ENCODE data around the gene SPEM3. TPM values are rescaled to one million over a fixed set of nuclear protein-coding genes. Genes with fewer than 3 reads are reported as not detected.

SPEM3 gene
- polyA plus RNA-seq, 3 donors = not detected

DNA sequence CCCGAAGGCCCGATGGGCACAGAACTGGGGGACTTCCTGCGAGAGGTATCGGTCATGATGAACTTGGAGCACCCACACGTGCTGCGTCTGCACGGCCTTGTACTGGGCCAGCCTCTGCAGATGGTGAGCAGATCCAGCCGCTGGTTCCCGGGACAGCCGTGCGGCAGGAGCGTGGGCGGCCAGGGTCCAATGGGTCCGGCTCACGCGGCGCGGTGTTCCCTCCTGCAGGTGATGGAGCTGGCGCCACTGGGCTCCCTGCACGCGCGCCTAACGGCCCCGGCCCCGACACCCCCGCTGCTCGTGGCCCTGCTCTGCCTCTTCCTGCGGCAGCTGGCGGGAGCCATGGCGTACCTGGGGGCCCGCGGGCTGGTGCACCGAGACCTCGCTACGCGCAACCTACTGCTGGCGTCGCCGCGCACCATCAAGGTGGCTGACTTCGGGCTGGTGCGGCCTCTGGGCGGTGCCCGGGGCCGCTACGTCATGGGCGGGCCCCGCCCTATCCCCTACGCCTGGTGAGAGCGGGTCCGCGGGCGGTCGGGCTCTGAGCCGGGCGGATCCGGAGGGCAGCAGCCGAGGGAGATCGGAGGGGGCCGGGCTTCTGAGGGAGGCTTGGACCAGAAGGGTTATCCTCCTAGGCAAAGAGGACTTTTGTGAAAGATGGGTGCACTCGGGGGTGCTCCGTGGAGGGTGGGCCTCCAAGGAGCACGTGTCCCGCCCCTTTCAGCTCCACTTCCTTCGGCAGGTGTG is 44.7 kb upstream of the SPEM3 start:
- DNase-seq = peak; percentile 37 to 47 (median 43)
- intact Hi-C loops (cut with micrococcal nuclease) = no loop called here
- H3K36me3 Mint-ChIP-seq = peaks cover 23 to 24% of the 10 kb centered on the region in 2 donors
- H3K27me3 ChIP-seq (ENCODE audit: control insufficient read depth in 2 of 2, insufficient read depth in 2 of 2, low read length in 2 of 2) = peaks cover 34 to 59% of the 10 kb centered on the region in 2 donors
- no peaks in the 10 kb centered on the region for H4K20me1 ChIP-seq (ENCODE audit: insufficient read depth, low read length)
- H3K9me3 Mint-ChIP-seq = peaks cover 5 to 17% (median 14%) of the 10 kb centered on the region in 7 donors
- no peaks in the 10 kb centered on the region for H3K9me3 ChIP-seq (replicated peaks in 1 of 2; ENCODE audit: control insufficient read depth in 1 of 2, insufficient read depth in 1 of 2, low read length in 2 of 2)
- H3K4me3 Mint-ChIP-seq = peak overlapping the region; percentile 62 to 76
- peak overlapping the region; percentile 36 for H3K9ac ChIP-seq (ENCODE audit: insufficient read depth, low read length, poor library complexity, severe bottlenecking)
- H3K4me1 ChIP-seq (ENCODE audit: control insufficient read depth in 1 of 2, insufficient read depth in 2 of 2, low read length in 2 of 2) = peaks cover 16 to 23% of the 10 kb centered on the region in 2 donors
- H3K79me2 ChIP-seq (ENCODE audit: insufficient read depth, low read length) = no peaks in the 10 kb centered on the region
- H3K27ac Mint-ChIP-seq = no peak overlapping the region
- 11% methylated on average over 63 of the region's 65 CpGs for WGBS (ENCODE audit: insufficient coverage)
- H3K27ac ChIP-seq (ENCODE audit: low read depth in 1 of 2, low read length in 2 of 2) = no peak overlapping the region
- peak overlapping the region; percentile 82 for H3K4me2 ChIP-seq (replicated peaks; ENCODE audit: extremely low read depth, low read length, poor library complexity, severe bottlenecking)
- peak overlapping the region; percentile 71 for H2AFZ ChIP-seq (ENCODE audit: insufficient read depth, low read depth, low read length, poor library complexity, severe bottlenecking)
- H3K27me3 Mint-ChIP-seq (ENCODE audit: low read depth in 3 of 3) = peaks cover 50 to 65% (median 61%) of the 10 kb centered on the region in 3 donors
- TF ChIP-seq, protein P1, sequence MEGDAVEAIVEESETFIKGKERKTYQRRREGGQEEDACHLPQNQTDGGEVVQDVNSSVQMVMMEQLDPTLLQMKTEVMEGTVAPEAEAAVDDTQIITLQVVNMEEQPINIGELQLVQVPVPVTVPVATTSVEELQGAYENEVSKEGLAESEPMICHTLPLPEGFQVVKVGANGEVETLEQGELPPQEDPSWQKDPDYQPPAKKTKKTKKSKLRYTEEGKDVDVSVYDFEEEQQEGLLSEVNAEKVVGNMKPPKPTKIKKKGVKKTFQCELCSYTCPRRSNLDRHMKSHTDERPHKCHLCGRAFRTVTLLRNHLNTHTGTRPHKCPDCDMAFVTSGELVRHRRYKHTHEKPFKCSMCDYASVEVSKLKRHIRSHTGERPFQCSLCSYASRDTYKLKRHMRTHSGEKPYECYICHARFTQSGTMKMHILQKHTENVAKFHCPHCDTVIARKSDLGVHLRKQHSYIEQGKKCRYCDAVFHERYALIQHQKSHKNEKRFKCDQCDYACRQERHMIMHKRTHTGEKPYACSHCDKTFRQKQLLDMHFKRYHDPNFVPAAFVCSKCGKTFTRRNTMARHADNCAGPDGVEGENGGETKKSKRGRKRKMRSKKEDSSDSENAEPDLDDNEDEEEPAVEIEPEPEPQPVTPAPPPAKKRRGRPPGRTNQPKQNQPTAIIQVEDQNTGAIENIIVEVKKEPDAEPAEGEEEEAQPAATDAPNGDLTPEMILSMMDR (IDR thresholded peaks at IDR 0.05) = no peak
- H3K36me3 ChIP-seq (replicated peaks in 1 of 2; ENCODE audit: control insufficient read depth in 1 of 2, insufficient read depth in 2 of 2, low read length in 2 of 2) = peaks cover 7 to 14% of the 10 kb centered on the region in 2 donors
- peaks cover 18% of the 10 kb centered on the region for H3K4me1 Mint-ChIP-seq
- H3K4me3 ChIP-seq (replicated peaks in 1 of 3; ENCODE audit: low read depth in 2 of 3, low read length in 3 of 3) = peak overlapping the region in 2 of 3 experiments; percentile 8 to 69

DNA sequence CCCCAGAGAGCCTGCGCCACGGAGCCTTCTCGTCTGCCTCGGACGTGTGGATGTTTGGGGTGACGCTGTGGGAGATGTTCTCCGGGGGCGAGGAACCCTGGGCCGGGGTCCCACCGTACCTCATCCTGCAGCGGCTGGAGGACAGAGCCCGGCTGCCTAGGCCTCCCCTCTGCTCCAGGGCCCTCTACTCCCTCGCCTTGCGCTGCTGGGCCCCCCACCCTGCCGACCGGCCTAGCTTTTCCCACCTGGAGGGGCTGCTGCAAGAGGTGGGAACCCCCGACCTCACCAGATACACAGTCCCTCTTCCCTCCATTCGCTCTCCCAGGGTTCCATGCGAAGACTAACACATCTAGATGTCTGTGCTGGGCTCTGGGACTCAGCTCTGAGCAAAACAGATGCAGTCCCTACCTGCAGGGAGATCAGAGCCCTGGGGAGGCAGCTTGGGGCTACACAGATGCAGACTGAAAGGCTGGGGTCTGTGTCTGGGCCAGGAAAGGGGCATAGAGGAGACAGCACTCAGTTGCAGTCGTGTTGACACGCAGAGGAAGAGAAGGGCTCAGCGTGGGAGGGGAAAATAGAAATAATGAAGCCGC is 44.1 kb upstream of the SPEM3 start:
- TF ChIP-seq, protein P1 (IDR thresholded peaks at IDR 0.05) = no peak
- Mint-ChIP-seq H3K27me3 (ENCODE audit: low read depth in 3 of 3) (peaks cover 45 to 59% (median 57%) of the 10 kb centered on the region in 3 donors), H3K4me1 (peaks cover 18% of the 10 kb centered on the region), H3K27ac (peak overlapping the region in 2 of 7 donors; percentile 11 to 69), H3K4me3 (peak overlapping the region; percentile 62 to 76), H3K9me3 (peaks cover 0 to 14% (median 9%) of the 10 kb centered on the region in 7 donors), H3K36me3 (peaks cover 30% of the 10 kb centered on the region in 2 donors)
- Histone ChIP-seq H3K9me3 (replicated peaks in 1 of 2; ENCODE audit: control insufficient read depth in 1 of 2, insufficient read depth in 1 of 2, low read length in 2 of 2) (no peaks in the 10 kb centered on the region), H3K79me2 (ENCODE audit: insufficient read depth, low read length) (no peaks in the 10 kb centered on the region), H3K9ac (ENCODE audit: insufficient read depth, low read length, poor library complexity, severe bottlenecking) (peak overlapping the region; percentile 36), H3K36me3 (replicated peaks in 1 of 2; ENCODE audit: control insufficient read depth in 1 of 2, insufficient read depth in 2 of 2, low read length in 2 of 2) (peaks cover 14 to 20% of the 10 kb centered on the region in 2 donors), H3K4me2 (replicated peaks; ENCODE audit: extremely low read depth, low read length, poor library complexity, severe bottlenecking) (peak overlapping the region; percentile 82), H3K27ac (ENCODE audit: low read depth in 1 of 2, low read length in 2 of 2) (no peak overlapping the region), H2AFZ (ENCODE audit: insufficient read depth, low read depth, low read length, poor library complexity, severe bottlenecking) (peak overlapping the region; percentile 71), H4K20me1 (ENCODE audit: insufficient read depth, low read length) (no peaks in the 10 kb centered on the region), H3K4me3 (replicated peaks in 1 of 3; ENCODE audit: low read depth in 2 of 3, low read length in 3 of 3) (peak overlapping the region in 2 of 3 experiments; percentile 8 to 69), H3K4me1 (ENCODE audit: control insufficient read depth in 1 of 2, insufficient read depth in 2 of 2, low read length in 2 of 2) (peaks cover 16 to 23% of the 10 kb centered on the region in 2 donors), H3K27me3 (ENCODE audit: control insufficient read depth in 2 of 2, insufficient read depth in 2 of 2, low read length in 2 of 2) (peaks cover 33 to 52% of the 10 kb centered on the region in 2 donors)
- intact Hi-C loops (cut with micrococcal nuclease) = loop anchor here in 1 of 2 donors (5.0 kb wide), 1 partner anchor 48 kb away; no protein-coding TSS in a partner anchor
- 48% methylated on average over 16 of the region's 23 CpGs for WGBS (ENCODE audit: insufficient coverage)
- DNase-seq = no peak
